ENCODE measurements around the gene ANGPTL8.

DNA sequence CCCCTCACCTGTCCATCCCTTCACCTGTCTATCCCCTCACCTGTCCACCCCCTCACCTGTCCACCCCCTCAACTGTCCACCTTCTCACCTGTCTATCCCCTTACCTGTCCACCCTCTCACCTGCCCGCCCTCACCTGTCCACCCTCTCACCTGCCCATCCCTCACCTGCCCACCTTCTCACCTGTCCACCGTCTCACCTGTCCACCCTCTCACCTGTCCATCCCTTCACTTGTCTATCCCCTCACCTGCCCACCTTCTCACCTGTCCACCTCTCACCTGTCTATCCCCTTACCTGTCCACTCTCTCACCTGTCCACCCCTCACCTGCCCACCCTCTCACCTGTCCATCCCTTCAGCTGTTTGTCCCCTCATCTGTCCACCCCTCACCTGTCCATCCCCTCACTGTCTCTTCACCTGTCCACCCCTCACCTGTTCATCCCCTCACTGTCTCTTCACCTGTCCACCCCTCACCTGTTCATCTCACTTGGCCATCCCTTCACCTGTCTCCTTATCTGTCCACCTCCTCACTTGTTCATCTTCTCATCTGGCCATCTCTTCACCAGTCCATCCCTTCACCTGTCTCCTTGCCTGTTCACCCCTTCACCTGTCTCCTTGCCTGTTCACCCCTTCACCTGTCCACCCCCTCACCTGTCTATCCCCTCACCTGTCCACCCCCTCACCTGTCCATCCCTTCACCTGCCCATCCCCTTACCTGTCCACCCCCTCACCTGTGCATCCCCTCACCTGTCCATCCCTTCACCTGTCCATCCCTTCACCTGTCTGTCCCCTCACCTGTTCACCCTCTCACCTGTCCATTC is 29.4 kb upstream of the ANGPTL8 start:
- TF ChIP-seq POLR2AphosphoS5 (IDR thresholded peaks at IDR 0.05; ENCODE audit: low read length) (no peak), CEBPB (IDR thresholded peaks at IDR 0.05; ENCODE audit: borderline replicate concordance in 1 of 2, low read depth in 2 of 2, low read length in 2 of 2) (no peak), USF2 (IDR thresholded peaks at IDR 0.05; ENCODE audit: borderline replicate concordance, low read depth, low read length) (no peak), BCL11A (IDR thresholded peaks at IDR 0.05; ENCODE audit: low read depth, low read length) (no peak), SUZ12 (IDR thresholded peaks at IDR 0.05; ENCODE audit: unreplicated experiment) (no peak), POLR2A (IDR thresholded peaks at IDR 0.05; ENCODE audit: low read depth, low read length) (no peak), YY1 (IDR thresholded peaks at IDR 0.05; ENCODE audit: low read depth, low read length) (no peak), CREB1 (IDR thresholded peaks at IDR 0.05; ENCODE audit: low read depth) (no peak), FOS (IDR thresholded peaks at IDR 0.05; ENCODE audit: borderline replicate concordance, extremely low read depth, insufficient read length) (no peak), MXI1 (IDR thresholded peaks at IDR 0.05; ENCODE audit: low read depth, low read length) (no peak), NBN (IDR thresholded peaks at IDR 0.05) (0 out of 2 replicates have a peak, but pooled peaks have one; percentile 35), TCF3 (IDR thresholded peaks at IDR 0.05; ENCODE audit: borderline replicate concordance, insufficient read depth, low read depth, low read length) (no peak), BMI1 (IDR thresholded peaks at IDR 0.05; ENCODE audit: borderline replicate concordance) (no peak)
- TF ChIP-seq, protein P1, sequence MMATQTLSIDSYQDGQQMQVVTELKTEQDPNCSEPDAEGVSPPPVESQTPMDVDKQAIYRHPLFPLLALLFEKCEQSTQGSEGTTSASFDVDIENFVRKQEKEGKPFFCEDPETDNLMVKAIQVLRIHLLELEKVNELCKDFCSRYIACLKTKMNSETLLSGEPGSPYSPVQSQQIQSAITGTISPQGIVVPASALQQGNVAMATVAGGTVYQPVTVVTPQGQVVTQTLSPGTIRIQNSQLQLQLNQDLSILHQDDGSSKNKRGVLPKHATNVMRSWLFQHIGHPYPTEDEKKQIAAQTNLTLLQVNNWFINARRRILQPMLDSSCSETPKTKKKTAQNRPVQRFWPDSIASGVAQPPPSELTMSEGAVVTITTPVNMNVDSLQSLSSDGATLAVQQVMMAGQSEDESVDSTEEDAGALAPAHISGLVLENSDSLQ (IDR thresholded peaks at IDR 0.05), result no peak

Data from GM12878 (cell line).